H1 (cell line): ENCODE measurements around the gene RNPS1. TPM values are rescaled to one million over a fixed set of nuclear protein-coding genes. Genes with fewer than 3 reads are reported as not detected.

Source experiments
- CTCF ChIA-PET: fragments of 300-600 bp; sonication (Branson Sonifier 250); formaldehyde crosslinking; loops from one replicate; lab custom pipeline; 2021; ENCODE audit not compliant: partially characterized antibody; lab: Charles Lee
- POLR2A ChIA-PET: fragments of 300-600 bp; sonication (Branson Sonifier 250); formaldehyde crosslinking; loops from one replicate; lab custom pipeline; 2021; ENCODE audit warnings: inconsistent platforms; ENCODE audit not compliant: partially characterized antibody; lab: Charles Lee
- DNase-seq, 2 experiments: peaks; one replicate each; pipeline versions ENCODE4 v3.0.0 to v3.0.0-alpha.2; 2010 to 2022; ENCODE audit warnings: low spot score in 2 of 2, low read depth in 1 of 2, mixed read lengths in 1 of 2
- FAIRE-seq: peaks from 2 replicates; lab custom pipeline; 2011; peaks lifted over from hg19 to GRCh38; lab: Jason Lieb, UNC
- H2AFZ ChIP-seq: 2 replicates; pipeline ENCODE4 v1.8.1; 2012; ENCODE audit warnings: low read length, inconsistent platforms
- H2AK5ac ChIP-seq: 2 replicates; pipeline ENCODE4 v1.6.1; 2013; ENCODE audit warnings: low read depth, low read length
- H2BK120ac ChIP-seq: replicated peaks from 2 replicates; pipeline ENCODE3; 2013; ENCODE audit warnings: low read depth, low read length, inconsistent platforms
- H2BK12ac ChIP-seq: 2 replicates; pipeline ENCODE4 v1.6.1; 2013; ENCODE audit warnings: low read depth, low read length
- H2BK15ac ChIP-seq: 2 replicates; pipeline ENCODE4 v1.6.1; 2013; ENCODE audit warnings: low read length
- H2BK20ac ChIP-seq: 2 replicates; pipeline ENCODE4 v1.6.1; 2013; ENCODE audit warnings: low read length
- H2BK5ac ChIP-seq: 2 replicates; pipeline ENCODE4 v1.6.1; 2013; ENCODE audit warnings: low read depth, low read length
- H3K14ac ChIP-seq: 2 replicates; pipeline ENCODE4 v1.6.1; 2013; ENCODE audit warnings: inconsistent platforms; ENCODE audit not compliant: insufficient read length
- H3K18ac ChIP-seq: 2 replicates; pipeline ENCODE4 v1.6.1; 2013; ENCODE audit warnings: low read length; ENCODE audit errors: extremely low read depth
- H3K23ac ChIP-seq: 2 replicates; pipeline ENCODE4 v1.6.1; 2013; ENCODE audit warnings: inconsistent platforms; ENCODE audit not compliant: insufficient read length
- H3K23me2 ChIP-seq: 2 replicates; pipeline ENCODE4 v1.6.1; 2013; ENCODE audit warnings: low read depth, low read length
- H3K27ac ChIP-seq: 2 replicates; pipeline ENCODE4 v1.6.1; 2011; ENCODE audit warnings: low read depth, low read length, inconsistent platforms
- H3K27me3 ChIP-seq, 4 experiments: replicated peaks in 1 of 4; 1 replicate in 1 of 4; 2 replicates in 3 of 4; pipeline versions ENCODE4 v1.6.1 to v1.8.1; 2011 to 2013; ENCODE audit warnings: low read length in 3 of 4, mild to moderate bottlenecking in 3 of 4, inconsistent platforms in 2 of 4, mixed read lengths in 2 of 4, moderate library complexity in 1 of 4; ENCODE audit not compliant: control insufficient read depth in 3 of 4, insufficient read depth in 3 of 4; ENCODE audit errors: extremely low read depth in 1 of 4
- H3K36me3 ChIP-seq, 4 experiments: 2 replicates each; pipeline versions ENCODE4 v1.6.1 to v1.8.1; 2011 to 2013; ENCODE audit warnings: mild to moderate bottlenecking in 4 of 4, low read length in 3 of 4, moderate library complexity in 2 of 4, control low read depth in 1 of 4, inconsistent platforms in 1 of 4; ENCODE audit not compliant: insufficient read depth in 4 of 4, control insufficient read depth in 2 of 4
- H3K4ac ChIP-seq: replicated peaks from 2 replicates; pipeline ENCODE3; 2013; ENCODE audit warnings: low read length, low read depth, mixed read lengths, inconsistent platforms; ENCODE audit not compliant: insufficient read length
- H3K4me1 ChIP-seq, 4 experiments: replicated peaks in 1 of 4; 1 replicate in 1 of 4; 2 replicates in 3 of 4; pipeline versions ENCODE4 v1.6.1 to v1.8.1; 2011 to 2013; ENCODE audit warnings: low read length in 3 of 4, inconsistent platforms in 2 of 4, mixed read lengths in 1 of 4; ENCODE audit not compliant: insufficient read depth in 4 of 4, control insufficient read depth in 3 of 4
- H3K4me2 ChIP-seq, 2 experiments: 2 replicates each; pipeline versions ENCODE4 v1.6.1 to v1.8.1; 2011 to 2013; ENCODE audit warnings: low read depth in 2 of 2, low read length in 2 of 2, control low read depth in 1 of 2, inconsistent platforms in 1 of 2, mild to moderate bottlenecking in 1 of 2; ENCODE audit not compliant: insufficient read depth in 1 of 2
- H3K4me3 ChIP-seq, 4 experiments: fragments of 200-600, 300-600 bp in 1 of 4; sonication (generic), shearing (Covaris generic), sonication (Bioruptor Twin) in 1 of 4; 2 replicates each; pipeline versions ENCODE4 v1.5.1 to v1.8.1; 2011 to 2016; ENCODE audit warnings: low read length in 4 of 4, low read depth in 3 of 4, control low read depth in 2 of 4, inconsistent platforms in 2 of 4, mild to moderate bottlenecking in 2 of 4, mixed read lengths in 1 of 4, moderate library complexity in 1 of 4; ENCODE audit not compliant: insufficient read depth in 2 of 4; ENCODE audit errors: extremely low read depth in 1 of 4
- H3K56ac ChIP-seq: replicated peaks from 2 replicates; pipeline ENCODE3; 2013; ENCODE audit warnings: low read depth, mild to moderate bottlenecking, mixed read lengths, low read length, inconsistent platforms; ENCODE audit not compliant: insufficient read length
- H3K79me1 ChIP-seq: 2 replicates; pipeline ENCODE4 v1.6.1; 2013; ENCODE audit warnings: low read depth, low read length, control low read depth
- H3K79me2 ChIP-seq, 2 experiments: 2 replicates each; pipeline versions ENCODE4 v1.6.1 to v1.8.1; 2012 to 2013; ENCODE audit warnings: low read length in 2 of 2, mild to moderate bottlenecking in 2 of 2, inconsistent platforms in 1 of 2; ENCODE audit not compliant: insufficient read depth in 2 of 2, control insufficient read depth in 1 of 2
- H3K9ac ChIP-seq, 4 experiments: replicated peaks in 1 of 4; 1 replicate in 1 of 4; 2 replicates in 3 of 4; pipeline versions ENCODE4 v1.6.1 to v1.8.1; 2011 to 2013; ENCODE audit warnings: low read depth in 3 of 4, low read length in 3 of 4, control low read depth in 2 of 4, mild to moderate bottlenecking in 2 of 4, moderate library complexity in 2 of 4, inconsistent platforms in 1 of 4; ENCODE audit errors: extremely low read depth in 1 of 4
- H3K9me3 ChIP-seq, 2 experiments: 2 replicates each; pipeline versions ENCODE4 v1.6.1 to v1.8.1; 2012 to 2013; ENCODE audit warnings: mild to moderate bottlenecking in 2 of 2, moderate library complexity in 2 of 2, control low read depth in 1 of 2, inconsistent platforms in 1 of 2, low read depth in 1 of 2, low read length in 1 of 2, mixed read lengths in 1 of 2; ENCODE audit not compliant: insufficient read depth in 2 of 2
- H4K20me1 ChIP-seq, 2 experiments: replicated peaks in 1 of 2; 2 replicates each; pipeline versions ENCODE3 to v1.8.1; 2011 to 2013; ENCODE audit warnings: inconsistent platforms in 2 of 2, low read length in 2 of 2, mild to moderate bottlenecking in 1 of 2; ENCODE audit not compliant: insufficient read depth in 2 of 2, control insufficient read depth in 1 of 2
- H4K5ac ChIP-seq: 2 replicates; pipeline ENCODE4 v1.6.1; 2013; ENCODE audit warnings: low read length, low read depth, mixed read lengths, inconsistent platforms; ENCODE audit not compliant: insufficient read length
- H4K8ac ChIP-seq: 2 replicates; pipeline ENCODE4 v1.8.0; 2013; ENCODE audit warnings: mild to moderate bottlenecking, moderate library complexity, low read length, inconsistent platforms; ENCODE audit not compliant: insufficient read depth; ENCODE audit errors: extremely low read depth
- H4K91ac ChIP-seq: replicated peaks from 2 replicates; pipeline ENCODE3; 2013; ENCODE audit warnings: low read length, mixed read lengths, inconsistent platforms; ENCODE audit not compliant: insufficient read length
- ATF2 ChIP-seq: IDR thresholded peaks from 2 replicates; pipeline ENCODE4 v1.6.1; 2012; ENCODE audit warnings: low read length, inconsistent platforms
- BRCA1 ChIP-seq: IDR thresholded peaks from 2 replicates; pipeline ENCODE4 v1.6.1; 2012; ENCODE audit warnings: low read depth, low read length, improper control_type of control experiment
- CBX8 ChIP-seq: fragments of 300-800, 300-1000 bp; sonication (generic); IDR thresholded peaks from 2 replicates; pipeline ENCODE4 v1.7.1; 2016; ENCODE audit warnings: low read depth, low read length, borderline replicate concordance
- CREB1 ChIP-seq: IDR thresholded peaks from 2 replicates; pipeline ENCODE4 v1.6.1; 2012; ENCODE audit warnings: inconsistent platforms
- CTBP2 ChIP-seq: IDR thresholded peaks from 2 replicates; pipeline ENCODE4 v1.7.0; 2011; ENCODE audit warnings: borderline replicate concordance, mild to moderate bottlenecking, moderate library complexity, mixed read lengths, low read length; ENCODE audit not compliant: insufficient read depth, insufficient read length
- JUN ChIP-seq: IDR thresholded peaks from 2 replicates; pipeline ENCODE4 v1.6.1; 2011; ENCODE audit warnings: low read depth, mild to moderate bottlenecking, improper control_type of control experiment, low read length
- KDM1A ChIP-seq: fragments of 200-600, 300-600 bp; sonication (generic); IDR thresholded peaks from 2 replicates; pipeline ENCODE4 v1.7.1; 2016; ENCODE audit warnings: mild to moderate bottlenecking, low read length, borderline replicate concordance
- POLR2A ChIP-seq, 2 experiments: IDR thresholded peaks; 1 replicate in 1 of 2; 2 replicates in 1 of 2; pipeline ENCODE4 v1.6.1; 2011; ENCODE audit warnings: low read depth in 2 of 2, low read length in 2 of 2, mild to moderate bottlenecking in 2 of 2; ENCODE audit errors: control extremely low read depth in 1 of 2
- SAP30 ChIP-seq: fragments of 300-600 bp; sonication (generic); IDR thresholded peaks from 2 replicates; pipeline ENCODE4 v1.7.1; 2012; ENCODE audit warnings: low read length, moderate library complexity, mild to moderate bottlenecking, inconsistent platforms; ENCODE audit not compliant: insufficient read depth, insufficient replicate concordance
- SP1 ChIP-seq: IDR thresholded peaks from 2 replicates; pipeline ENCODE4 v1.6.1; 2011; ENCODE audit warnings: low read depth, low read length
- WGBS, 2 experiments: shearing (Covaris generic) in 1 of 2; methylation state at CpG; one replicate each; pipeline versions ENCODE4 v1.1.6 to v1.1.7; 2013 to 2015; ENCODE audit warnings: low lambda C conversion rate in 2 of 2, mixed read lengths in 2 of 2, inconsistent platforms in 1 of 2, low coverage in 1 of 2, missing lambda C conversion rate in 1 of 2; ENCODE audit not compliant: insufficient replicate concordance in 2 of 2, insufficient coverage in 1 of 2, insufficient read length in 1 of 2; ENCODE audit errors: extremely low coverage in 1 of 2, missing lambda C conversion rate in 1 of 2; 5-methylcytosine and 5-hydroxymethylcytosine counted together
- polyA plus RNA-seq, 7 experiments: library from polyadenylated mRNA; depleted of rRNA in 3 of 7; stranded (reverse) in 5 of 7; unstranded in 2 of 7; fragments of >200 nt in 5 of 7; fragments of 200-250 nt in 2 of 7; gene quantifications; 1 replicate in 5 of 7; 2 replicates in 1 of 7; 4 replicates in 1 of 7; pipeline versions ENCODE4 v1.2.1 to v1.2.3, GENCODE V29; 2011 to 2013; ENCODE audit warnings: missing spikeins in 2 of 7, mixed read lengths in 2 of 7
- total RNA-seq: library from RNA; stranded (reverse); fragmentation: NEBNext Ultra II Directional; extraction: Animal tissue kit (Norgen Biotek cat#: 25700); gene quantifications from 2 replicates; pipeline ENCODE4 v1.2.1, GENCODE V29; 2021
- TF ChIP-seq, protein P1 (sequence below): IDR thresholded peaks from 2 replicates; pipeline ENCODE4 v1.6.1; 2011; ENCODE audit warnings: low read length, improper control_type of control experiment

The RNPS1 gene
- total and polyA plus RNA-seq, 2 of the 8 experiments (the other 6 are each of a cell fraction or from before 2014, with no cell fraction given), result 330 to 350 TPM

DNA sequence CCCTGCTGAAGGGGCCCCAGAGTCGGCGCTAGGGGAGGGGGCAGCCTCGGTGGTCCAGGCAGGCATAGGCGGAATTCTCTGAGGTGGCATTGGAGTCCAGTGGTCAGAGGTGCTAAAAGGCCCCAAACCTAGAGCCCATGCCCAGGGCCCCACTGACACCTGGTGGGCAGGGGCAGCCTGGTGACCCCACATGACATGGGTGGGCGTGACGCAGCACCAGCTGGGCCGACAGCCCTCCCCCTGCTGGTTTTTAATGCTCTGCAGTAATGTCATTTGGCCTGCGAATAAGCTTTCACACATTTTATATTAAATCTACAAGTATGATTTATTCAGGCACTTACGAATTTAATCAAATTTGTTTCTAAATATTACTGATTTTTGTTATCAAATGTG lies 2.1 kb upstream of the RNPS1 start:
- H2BK20ac ChIP-seq, result no peak overlapping the region
- H3K4ac ChIP-seq, result no peak overlapping the region
- ChIA-PET POLR2A (interaction anchor here (1.0 to 13.7 kb wide), 9 partner anchors 10 to 205 kb away, joined by 3 to 228 read pairs (median 5); partner anchors contain the start of genes DNASE1L2, ECI1, TBC1D24 and TEDC2), CTCF (interaction anchor here (0.8 to 2.1 kb wide), 9 partner anchors 9 to 221 kb away, joined by 3 to 8 read pairs (median 4); partner anchors contain the start of gene ECI1)
- peaks cover 0 to 5% (median 1%) of the 10 kb centered on the region in 4 experiments; a peak in 1 of 8 replicates for H3K36me3 ChIP-seq
- no peak overlapping the region for H3K18ac ChIP-seq
- no peaks in the 10 kb centered on the region for H3K9me3 ChIP-seq
- H2BK15ac ChIP-seq, result no peak overlapping the region
- no peak overlapping the region for H3K56ac ChIP-seq
- H3K4me1 ChIP-seq, result peaks cover 0 to 8% (median 3%) of the 10 kb centered on the region in 4 experiments; a peak in 3 of 7 replicates
- H4K5ac ChIP-seq, result no peak overlapping the region
- H3K27ac ChIP-seq, result no peak overlapping the region
- no peak overlapping the region for H3K14ac ChIP-seq
- no peak overlapping the region for H3K4me3 ChIP-seq
- no peaks in the 10 kb centered on the region for H3K27me3 ChIP-seq
- no peak for DNase-seq
- H3K23ac ChIP-seq, result no peak overlapping the region
- peaks cover 11 to 20% of the 10 kb centered on the region in 2 experiments for H4K20me1 ChIP-seq
- WGBS, 2 experiments, result 93% methylated on average over 9 of the region's 9 CpGs; no CpG with 5 or more reads in 1 of the 2 experiments
- no peak overlapping the region for H2BK120ac ChIP-seq
- no peak overlapping the region for H3K9ac ChIP-seq
- no peak overlapping the region for H4K8ac ChIP-seq
- H2AFZ ChIP-seq, result no peak overlapping the region
- H3K79me2 ChIP-seq, result peaks cover 22 to 35% of the 10 kb centered on the region in 2 experiments
- H2AK5ac ChIP-seq, result no peak overlapping the region
- H3K23me2 ChIP-seq, result peaks cover 6% of the 10 kb centered on the region; the same call in 1 of the 2 replicates
- H4K91ac ChIP-seq, result no peak overlapping the region
- no peak for FAIRE-seq
- peaks cover 9% of the 10 kb centered on the region for H3K79me1 ChIP-seq
- no peak overlapping the region for H2BK5ac ChIP-seq
- H2BK12ac ChIP-seq, result no peak overlapping the region
- H3K4me2 ChIP-seq, result no peak overlapping the region; a peak in 1 of 4 replicates
- no peak for TF ChIP-seq ATF2
- TF ChIP-seq JUN, result no peak
- TF ChIP-seq SAP30, result no peak
- TF ChIP-seq, protein P1, sequence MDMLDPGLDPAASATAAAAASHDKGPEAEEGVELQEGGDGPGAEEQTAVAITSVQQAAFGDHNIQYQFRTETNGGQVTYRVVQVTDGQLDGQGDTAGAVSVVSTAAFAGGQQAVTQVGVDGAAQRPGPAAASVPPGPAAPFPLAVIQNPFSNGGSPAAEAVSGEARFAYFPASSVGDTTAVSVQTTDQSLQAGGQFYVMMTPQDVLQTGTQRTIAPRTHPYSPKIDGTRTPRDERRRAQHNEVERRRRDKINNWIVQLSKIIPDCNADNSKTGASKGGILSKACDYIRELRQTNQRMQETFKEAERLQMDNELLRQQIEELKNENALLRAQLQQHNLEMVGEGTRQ, result no peak
- no peak for TF ChIP-seq CREB1
- TF ChIP-seq CBX8, result no peak
- no peak for TF ChIP-seq KDM1A
- TF ChIP-seq POLR2A (IDR thresholded peaks at IDR 0.05; ENCODE audit: control extremely low read depth in 1 of 2, low read depth in 2 of 2, low read length in 2 of 2), result no peak
- no peak for TF ChIP-seq CTBP2
- no peak for TF ChIP-seq SP1
- TF ChIP-seq BRCA1, result no peak
